WTC11 (cell line): Measurements from ENCODE around the gene OLFML2B.

Experiments
- CTCF ChIP-seq: fragments of 200-600 bp; IDR thresholded peaks from 2 replicates; pipeline ENCODE4 v1.8.0; 2022; ENCODE audit warnings: antibody characterized with exemption
- ESRRA ChIP-seq: sonication (generic); formaldehyde crosslinking; IDR thresholded peaks from 2 replicates; pipeline ENCODE4 v1.8.1; 2022; ENCODE audit warnings: mild to moderate bottlenecking, missing genetic modification reagents, borderline replicate concordance
- FOXP4 ChIP-seq: sonication (generic); formaldehyde crosslinking; IDR thresholded peaks from 2 replicates; pipeline ENCODE4 v1.8.0; 2022; ENCODE audit warnings: mild to moderate bottlenecking, missing genetic modification reagents
- KAT7 ChIP-seq: sonication (generic); formaldehyde crosslinking; IDR thresholded peaks from 2 replicates; pipeline ENCODE4 v1.8.1; 2023; ENCODE audit warnings: missing genetic modification reagents, mild to moderate bottlenecking, borderline replicate concordance
- MAX ChIP-seq: sonication (generic); formaldehyde crosslinking; IDR thresholded peaks from 2 replicates; pipeline ENCODE4 v1.8.0; 2022; ENCODE audit warnings: mild to moderate bottlenecking, missing genetic modification reagents
- STAT6 ChIP-seq: sonication (generic); formaldehyde crosslinking; conservative IDR thresholded peaks from 2 replicates; pipeline ENCODE4 v1.8.1; 2023; ENCODE audit warnings: mild to moderate bottlenecking, low read depth, missing genetic modification reagents, moderate library complexity

GRCh38 chr1:162009501-162010174 lies 14.0 kb downstream of the OLFML2B start:
- TF ChIP-seq CTCF (no peak), ESRRA (no peak), KAT7 (CRISPR knock-in tag) (no peak), FOXP4 (no peak), STAT6 (CRISPR knock-in tag) (no peak), MAX (no peak)
